ENCODE measurements around the gene PTBP1.
"Not testable (repeated sequence)": the region's sequence is repeated elsewhere in the genome, so short reads cannot be mapped to it uniquely, and the experiment has no call there.

The PTBP1 gene

DNA sequence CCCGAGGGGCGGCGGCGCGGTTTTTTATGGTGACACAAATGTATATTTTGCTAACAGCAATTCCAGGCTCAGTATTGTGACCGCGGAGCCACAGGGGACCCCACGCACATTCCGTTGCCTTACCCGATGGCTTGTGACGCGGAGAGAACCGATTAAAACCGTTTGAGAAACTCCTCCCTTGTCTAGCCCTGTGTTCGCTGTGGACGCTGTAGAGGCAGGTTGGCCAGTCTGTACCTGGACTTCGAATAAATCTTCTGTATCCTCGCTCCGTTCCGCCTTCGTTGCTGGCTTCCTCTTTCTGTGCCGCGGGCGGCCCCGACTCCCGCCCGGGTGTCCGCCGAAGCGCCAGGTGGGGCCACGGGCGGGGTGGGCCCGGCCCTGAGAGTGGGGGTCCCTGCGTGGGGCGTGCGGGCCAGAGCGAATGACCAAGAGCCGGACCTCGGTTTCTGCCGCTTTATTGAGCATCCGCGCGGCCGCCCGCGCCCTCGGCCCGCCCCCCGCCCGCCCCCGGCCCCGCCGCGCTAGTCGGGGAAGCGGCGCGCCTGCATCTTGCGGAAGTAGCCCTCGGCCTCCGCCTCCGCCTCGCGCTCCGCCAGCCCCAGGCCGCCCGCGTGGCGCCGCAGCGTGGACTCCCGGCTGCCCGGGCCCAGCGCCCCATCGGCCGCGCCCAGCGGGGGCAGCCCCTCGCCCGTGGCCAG is 14.9 kb downstream of the PTBP1 start:
- no peak for DNase-seq

DNA sequence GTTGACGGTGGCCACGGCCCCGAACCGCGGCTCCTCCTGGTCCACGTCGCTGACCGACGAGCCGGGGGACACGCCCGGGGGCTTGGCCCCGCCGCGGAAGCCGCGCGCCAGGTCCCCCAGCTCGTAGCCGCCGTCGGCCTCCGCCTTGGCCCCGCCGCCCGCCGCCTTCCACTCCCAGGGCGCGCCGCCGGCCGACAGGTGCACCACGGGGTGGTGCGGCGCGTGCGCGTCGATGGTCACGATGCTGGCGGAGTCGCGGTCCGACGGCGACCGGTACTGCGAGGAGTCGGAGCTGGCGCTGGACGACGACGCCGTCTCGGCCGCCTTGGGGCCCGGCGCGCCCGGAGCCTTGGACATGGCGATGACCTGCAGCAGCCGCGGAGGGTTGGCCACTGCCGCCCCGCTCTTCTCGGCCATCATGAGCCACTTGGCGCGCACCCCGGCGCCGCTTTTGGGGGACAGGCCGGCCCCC is 15.5 kb downstream of the PTBP1 start:
- DNase-seq, result no peak

DNA sequence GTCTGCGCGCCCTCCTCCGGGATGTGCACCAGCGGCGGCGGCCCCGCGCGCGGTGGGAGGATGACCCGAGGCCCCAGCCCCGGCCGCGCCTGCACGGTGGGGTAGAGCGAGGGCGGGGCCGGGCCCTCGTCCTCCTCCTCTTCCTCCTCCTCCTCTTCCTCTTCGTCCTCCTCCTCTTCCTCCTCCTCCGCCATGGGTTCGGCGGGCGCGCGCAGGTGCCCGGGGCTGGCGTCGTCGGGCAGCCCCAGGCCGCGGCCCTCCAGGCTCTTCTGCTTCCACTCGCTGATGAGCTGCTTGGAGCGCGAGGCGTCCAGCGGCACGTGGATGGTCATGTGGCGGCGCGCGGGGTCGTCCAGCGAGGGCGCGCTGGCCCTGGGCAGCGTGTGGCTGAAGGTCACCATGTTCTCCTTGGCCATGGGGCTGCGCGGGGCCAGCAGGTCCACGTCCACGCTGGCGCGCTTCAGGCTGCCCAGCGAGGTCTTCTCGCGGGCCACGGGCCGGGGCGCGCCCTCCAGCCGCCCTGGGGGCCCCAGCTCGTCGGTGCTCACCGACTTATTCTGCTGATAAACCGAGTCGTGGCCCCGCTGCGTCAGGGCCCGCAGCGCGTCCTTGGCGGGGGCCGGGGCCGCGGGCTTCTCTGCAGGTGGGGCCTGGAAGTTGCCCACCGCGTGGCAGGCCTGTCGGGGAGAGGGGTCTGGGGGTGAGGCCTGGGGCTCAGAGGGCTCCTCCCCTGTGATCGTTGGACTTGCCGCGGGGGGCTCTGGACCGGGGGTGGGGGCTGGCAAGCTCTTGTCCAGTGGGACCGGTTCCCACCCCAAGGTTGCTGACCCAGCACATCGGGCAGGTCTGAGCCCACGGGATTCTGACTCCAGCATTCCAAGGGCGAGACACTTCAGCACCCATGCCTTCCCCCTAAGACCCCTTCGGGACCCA is 16.2 kb downstream of the PTBP1 start:
- no peak for DNase-seq

DNA sequence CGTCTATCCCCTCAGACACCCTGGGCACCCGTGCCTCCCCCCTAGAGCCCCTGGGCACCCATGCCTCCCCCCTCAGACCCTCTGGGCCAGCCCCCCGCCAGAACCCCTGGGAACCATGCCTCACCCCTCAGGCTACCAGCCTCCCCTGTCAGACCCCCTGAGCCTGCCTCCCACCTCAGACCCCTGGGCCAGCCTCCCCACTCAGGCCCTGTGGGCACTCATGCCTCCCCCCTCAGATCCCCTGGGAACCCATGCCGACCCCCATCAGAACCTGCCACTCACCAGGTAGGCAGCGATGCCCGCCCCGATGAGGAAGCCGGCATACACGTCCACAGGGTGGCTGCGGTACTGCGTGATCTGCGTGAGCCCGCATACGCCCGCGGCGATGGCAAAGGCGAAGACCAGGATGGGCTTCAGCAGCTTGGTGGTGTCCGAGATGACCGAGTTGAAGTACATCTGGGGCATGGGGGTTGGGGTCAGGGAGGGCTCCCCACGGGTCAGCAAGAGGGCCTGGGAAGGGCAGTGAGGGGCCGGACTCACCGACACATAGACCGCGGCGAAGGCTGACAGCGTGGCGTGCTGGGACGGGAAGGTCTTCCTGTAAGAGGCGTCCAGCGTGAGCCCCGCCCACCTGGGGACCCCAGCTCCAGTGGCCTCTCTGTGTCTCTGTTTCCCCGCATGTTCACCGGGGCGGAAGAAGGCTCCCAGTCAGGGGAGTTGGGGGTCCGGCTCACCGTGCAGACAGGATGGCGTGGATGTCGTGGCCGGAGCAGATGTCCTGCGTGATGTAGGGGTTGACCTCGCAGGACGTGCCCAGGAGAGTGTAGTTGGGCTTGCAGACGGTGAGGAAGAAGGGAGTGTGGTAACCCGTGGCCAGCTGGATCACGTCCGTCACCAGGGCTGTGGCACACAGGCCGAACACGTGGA is 17.2 kb downstream of the PTBP1 start:
- DNase-seq, result no peak

DNA sequence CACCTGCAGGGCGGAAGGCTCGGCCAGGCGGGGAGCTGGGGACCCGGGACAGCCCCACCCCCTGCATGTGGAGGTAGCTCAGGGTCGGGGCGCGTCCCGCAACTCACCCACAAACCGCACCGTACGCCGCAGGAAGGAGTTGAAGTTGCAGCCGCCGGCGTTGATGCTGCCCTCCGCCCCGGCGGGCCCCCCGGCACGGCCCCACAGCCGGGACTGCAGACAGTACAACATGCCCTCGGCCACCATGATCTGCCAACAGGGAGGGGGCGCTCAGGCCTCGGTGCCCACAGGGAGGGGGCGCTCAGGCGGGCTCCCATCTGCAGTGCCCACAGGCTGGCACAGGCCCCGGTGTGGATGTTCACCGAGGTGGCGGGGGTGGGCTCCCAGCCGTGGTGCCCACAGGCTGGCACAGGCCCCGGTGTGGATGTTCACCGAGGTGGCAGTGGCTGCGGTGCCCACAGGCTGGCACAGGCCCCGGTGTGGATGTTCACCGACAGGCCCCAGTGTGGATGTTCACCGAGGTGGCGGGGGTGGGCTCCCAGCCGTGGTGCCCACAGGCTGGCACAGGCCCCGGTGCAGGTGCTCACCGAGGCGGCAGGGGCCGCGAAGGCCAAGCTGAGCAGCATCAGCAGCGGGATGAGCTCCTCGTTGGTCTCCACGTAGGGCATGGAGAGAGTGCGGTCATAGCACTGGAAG is 18.0 kb downstream of the PTBP1 start:
- no peak for DNase-seq

DNA sequence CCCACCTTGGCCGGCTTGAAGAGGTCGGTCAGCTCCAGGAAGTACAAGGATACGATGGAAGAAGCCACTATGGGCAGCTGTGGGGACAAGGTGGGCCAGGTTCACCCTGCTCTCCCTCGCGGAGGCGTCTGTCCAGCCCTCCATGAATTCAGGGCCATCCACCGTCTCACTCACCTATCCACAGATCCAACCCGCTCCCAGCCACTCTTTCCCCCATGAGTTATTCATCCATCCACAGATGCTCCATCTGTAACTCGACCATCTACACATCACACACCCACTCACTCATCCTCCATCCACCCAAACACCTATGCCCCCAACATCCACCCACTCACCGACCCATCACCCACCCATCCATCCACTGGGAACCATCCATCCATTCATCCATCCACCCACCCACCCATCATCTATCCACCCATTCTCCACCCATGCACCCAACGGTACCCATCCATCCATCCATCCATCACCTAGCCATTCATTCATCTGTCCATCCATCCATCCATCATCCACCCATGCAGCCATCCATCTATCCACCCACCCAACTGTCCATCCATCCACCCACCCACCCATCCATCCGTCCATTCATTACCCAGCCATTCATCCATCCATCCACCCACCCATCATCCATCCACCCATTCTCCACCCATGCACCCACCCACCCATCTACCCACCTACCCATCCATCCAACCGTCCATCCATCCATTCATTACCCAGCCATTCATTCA is 18.7 kb downstream of the PTBP1 start:
- no peak for DNase-seq

DNA sequence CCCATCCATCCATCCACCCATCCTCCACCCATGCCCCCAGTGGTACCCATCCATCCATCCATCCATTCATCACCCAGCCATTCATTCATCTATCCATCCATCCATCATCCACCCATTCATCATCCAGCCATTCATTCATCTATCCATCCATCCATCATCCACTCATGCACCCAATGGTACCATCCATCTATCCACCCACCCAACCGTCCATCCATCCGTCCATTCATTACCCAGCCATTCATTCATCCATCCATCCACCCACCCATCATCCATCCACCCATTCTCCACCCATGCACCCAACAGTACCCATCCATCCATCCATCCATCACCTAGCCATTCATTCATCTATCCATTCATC is 19.2 kb downstream of the PTBP1 start:
- no peak for DNase-seq

DNA sequence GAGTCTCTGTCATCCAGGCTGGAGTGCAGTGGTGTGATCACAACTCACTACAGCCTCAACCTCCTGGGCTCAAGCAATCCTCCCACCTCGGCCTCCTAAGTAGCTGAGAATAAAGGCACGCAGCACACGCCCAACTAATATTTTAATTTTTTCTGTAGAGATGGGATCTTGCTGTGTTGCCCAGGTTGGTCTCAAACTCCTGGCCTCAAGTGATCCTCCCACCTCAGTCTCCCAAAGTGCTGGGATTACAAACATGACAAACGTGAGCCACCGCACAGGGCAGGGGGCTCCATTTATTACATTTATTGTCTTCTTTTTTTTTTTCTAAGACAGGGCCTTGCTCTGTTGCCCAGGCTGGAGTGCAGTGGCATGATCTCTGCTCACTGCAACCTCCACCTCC is 23.0 kb downstream of the PTBP1 start:
- not testable (repeated sequence) for DNase-seq

DNA sequence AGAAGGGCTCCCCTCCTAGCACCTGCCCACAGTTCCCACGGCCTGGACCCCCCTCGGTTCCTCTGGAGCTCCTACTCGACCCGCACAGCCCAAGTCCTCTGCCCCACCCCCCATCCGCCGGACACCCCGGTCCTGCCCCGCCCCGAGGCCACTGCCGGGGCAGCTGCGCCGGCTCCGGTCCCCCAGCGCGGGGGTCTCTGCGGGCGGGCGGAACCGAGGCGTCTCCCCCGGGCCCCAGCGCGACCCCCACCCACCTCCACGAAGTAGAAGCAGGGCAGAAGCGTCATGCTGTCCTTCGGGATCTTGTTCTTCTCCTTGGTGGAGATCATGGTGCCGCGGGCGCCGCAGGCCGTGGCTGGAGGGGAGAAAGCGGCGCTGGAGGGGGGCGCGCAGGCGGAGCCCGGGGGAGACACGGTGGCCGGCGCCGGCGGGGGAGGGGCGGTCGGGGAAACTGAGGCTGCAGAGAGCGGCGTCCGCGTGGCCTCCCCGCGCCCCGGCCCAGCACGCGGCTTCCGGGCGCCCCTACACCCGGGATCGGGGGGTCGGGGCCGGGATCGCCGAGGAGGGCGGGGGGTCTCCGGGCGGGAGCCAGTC is 24.1 kb downstream of the PTBP1 start:
- no peak for DNase-seq

DNA sequence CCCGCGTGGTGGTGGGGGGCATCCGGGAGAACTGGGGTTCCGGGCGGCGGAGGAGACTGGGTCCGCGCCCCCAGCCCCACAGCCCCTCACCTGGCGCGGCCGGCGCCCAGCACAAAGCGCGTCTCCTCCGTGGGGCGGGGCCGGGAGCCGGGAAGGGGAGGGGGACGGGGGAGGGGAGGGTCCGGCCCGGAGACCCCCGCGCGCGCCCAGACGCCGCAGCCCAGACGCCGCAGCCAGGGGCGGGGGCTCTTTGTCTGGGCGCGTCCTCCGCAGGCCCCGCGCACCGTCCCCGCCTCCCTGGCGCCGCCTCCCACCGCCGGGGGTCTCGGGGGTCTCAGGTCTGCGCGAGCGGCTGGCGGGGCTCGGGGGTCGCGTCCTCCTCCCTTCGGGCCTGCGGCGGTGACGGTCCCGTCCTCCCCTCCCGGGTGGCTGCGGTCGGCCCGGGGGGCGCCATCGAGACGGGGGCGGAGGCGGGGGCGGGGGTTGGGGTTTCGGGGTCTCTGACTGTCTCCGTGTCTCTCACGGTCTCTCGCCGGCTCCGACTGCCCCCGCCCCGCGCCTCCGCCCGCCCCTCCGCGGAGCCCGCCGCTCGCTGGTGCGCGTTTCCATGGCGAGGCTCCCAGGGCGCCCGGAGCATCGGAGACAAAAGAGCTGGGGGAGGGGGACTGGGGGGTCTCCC is 24.7 kb downstream of the PTBP1 start, which contains the start of gene PLPPR3:
Gene PLPPR3, minus strand, starts transcription at position 131 of the 679 bp plus-strand sequence. CDS start 396 bp downstream, outside the sequence.
- DNase-seq, result no peak

DNA sequence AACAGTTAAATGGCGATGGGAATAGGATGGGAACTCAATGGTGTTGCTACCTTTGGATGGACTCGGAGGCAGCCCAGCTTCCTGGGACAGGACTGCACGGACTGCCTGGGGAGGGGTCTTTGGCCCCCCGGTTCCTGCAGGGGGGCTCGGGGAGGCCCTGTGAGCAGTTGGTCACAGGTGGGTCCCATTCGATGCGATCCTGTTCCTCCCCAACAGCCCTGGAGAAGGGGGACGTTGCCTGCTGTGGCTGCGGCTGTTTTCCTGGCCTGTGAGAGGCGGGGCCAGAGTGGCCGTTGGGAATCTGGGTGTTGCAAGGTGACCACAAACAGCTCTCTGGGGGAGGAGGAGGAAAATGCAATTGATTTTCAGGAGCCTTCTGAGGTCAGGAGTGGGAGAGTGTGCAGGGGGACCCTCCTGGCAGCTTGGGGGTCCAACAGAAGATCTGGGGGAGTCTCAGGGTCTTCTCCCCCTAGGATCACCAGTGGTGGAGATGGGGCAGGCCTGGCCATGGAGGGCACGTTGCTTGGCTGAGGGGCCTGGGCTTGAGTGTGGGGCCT is 26.4 kb downstream of the PTBP1 start:
- no peak for DNase-seq

DNA sequence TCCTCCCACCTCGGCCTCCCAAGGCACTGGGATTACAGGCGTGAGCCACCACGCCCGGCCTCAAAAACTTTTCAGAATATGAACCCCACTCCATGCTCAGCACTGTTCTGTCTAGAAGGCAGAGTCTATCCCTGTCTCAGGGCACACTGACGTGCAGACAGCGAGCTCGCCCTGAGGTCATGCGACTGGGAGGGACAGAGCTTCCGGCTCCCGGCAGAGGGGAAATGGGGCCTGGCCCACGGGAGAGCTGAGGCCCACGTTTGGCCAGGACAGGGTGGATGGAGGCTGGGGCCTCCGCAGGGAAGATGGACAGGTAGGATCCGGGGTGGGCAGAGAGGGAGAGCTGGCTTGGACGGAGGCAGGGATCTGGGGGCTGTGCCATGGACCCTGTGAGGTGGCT is 27.6 kb downstream of the PTBP1 start:
- no peak for DNase-seq

DNA sequence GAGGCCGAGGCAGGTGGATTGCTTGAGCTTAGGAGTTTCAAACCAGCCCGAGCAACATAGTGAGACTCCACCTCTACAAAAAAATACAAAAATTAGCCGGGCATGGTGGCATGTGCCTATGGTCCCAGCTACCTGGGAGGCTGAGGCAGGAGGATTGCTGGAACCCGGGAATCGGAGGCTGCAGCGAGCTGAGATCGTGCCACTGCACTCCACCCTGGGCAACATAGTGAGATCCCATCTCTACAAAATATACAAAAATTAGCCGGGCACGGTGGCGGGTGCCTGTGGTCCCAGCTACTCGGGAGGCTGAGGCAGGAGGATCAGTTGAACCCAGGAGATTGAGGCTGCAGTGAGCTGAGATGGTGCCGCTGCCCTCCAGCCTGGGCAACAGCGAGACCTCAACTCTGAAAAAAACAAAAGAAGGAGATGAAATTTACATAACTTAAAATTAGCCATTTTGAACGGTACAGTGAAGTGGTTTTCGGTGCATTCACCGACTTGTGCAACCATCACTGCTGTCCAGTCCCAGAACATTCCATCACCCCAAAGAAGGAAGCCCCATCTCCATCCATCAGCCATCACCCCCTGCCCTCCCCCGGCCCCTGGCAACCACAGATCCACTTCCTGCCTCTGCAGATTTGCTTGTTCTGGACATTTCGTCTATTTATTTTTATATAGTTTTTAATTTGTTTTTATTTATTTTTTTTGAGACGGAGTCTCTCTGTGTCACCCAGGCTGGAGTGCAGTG is 28.8 kb downstream of the PTBP1 start:
- no peak for DNase-seq

DNA sequence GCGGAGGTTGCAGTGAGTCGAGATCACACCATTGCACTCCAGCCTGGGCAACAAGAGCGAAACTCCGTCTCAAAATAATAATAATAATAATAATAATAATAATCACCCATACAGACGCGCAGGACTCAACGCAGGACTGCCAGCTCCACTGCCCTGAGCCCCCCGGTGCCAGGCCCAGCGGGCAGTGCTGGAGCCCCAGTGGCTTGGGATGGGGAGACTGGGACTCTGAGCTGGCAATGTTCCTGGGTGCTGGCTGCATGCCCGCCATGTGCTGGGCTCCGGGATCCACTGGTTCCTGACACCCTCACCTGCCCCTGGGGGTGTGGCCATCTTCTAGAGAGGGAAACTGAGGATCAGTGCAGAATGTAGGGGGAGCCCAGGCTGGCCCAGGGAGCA is 30.1 kb downstream of the PTBP1 start:
- DNase-seq, result no peak

DNA sequence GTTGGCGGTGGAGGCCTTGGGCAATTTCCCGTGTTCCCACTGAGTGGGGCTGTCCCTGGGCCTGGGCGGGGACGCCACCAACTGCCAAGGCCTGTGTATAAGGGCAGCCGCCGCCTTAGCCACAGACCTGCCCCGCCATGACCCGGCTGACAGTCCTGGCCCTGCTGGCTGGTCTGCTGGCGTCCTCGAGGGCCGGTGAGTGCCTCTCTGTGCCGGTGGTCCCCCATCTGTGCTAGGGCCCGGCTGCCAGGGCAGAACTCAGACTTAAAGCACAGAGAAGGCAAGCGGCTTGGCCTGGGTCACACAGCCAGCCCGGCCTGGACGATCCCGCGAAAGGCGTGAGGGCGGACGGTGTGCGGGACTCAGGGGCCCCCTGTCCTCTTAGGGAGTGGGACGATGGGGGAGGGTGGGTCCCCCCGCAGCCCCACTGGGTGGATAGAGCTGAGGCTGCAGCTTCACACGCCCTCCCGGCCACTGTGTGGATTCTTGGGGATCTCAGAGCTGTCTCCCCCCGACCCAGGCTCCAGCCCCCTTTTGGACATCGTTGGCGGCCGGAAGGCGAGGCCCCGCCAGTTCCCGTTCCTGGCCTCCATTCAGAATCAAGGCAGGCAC is 30.6 kb downstream of the PTBP1 start, which contains the start of gene AZU1:
Gene AZU1, plus strand, starts transcription at position 128 of the 612 bp plus-strand sequence. Its CDS starts 10 bp downstream, at position 138.
- no peak for DNase-seq

DNA sequence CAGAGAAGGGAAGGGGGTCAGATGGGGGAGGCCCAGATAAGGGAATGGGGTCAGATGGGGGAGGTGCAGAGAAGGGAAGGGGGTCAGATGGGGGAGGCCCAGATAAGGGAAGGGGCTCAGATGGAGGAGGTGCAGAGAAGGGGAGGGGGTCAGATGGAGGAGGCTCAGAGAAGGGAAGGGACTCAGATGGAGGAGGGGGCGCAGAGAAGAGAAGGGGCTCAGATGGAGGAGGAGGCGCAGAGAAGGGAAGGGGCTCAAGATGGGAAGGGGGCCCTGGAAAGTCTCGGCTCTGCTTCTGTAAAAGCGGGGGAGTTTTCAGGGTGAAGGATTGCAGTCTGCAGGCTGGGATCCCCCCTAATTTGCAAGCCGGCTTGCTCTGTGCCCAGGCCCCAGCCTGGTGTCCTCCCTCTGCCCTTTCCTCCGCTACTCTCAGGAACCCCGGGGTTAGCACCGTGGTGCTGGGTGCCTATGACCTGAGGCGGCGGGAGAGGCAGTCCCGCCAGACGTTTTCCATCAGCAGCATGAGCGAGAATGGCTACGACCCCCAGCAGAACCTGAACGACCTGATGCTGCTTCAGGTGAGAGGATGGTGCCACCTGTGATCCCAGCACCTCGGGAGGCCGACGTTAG is 32.0 kb downstream of the PTBP1 start:
- no peak for DNase-seq

DNA sequence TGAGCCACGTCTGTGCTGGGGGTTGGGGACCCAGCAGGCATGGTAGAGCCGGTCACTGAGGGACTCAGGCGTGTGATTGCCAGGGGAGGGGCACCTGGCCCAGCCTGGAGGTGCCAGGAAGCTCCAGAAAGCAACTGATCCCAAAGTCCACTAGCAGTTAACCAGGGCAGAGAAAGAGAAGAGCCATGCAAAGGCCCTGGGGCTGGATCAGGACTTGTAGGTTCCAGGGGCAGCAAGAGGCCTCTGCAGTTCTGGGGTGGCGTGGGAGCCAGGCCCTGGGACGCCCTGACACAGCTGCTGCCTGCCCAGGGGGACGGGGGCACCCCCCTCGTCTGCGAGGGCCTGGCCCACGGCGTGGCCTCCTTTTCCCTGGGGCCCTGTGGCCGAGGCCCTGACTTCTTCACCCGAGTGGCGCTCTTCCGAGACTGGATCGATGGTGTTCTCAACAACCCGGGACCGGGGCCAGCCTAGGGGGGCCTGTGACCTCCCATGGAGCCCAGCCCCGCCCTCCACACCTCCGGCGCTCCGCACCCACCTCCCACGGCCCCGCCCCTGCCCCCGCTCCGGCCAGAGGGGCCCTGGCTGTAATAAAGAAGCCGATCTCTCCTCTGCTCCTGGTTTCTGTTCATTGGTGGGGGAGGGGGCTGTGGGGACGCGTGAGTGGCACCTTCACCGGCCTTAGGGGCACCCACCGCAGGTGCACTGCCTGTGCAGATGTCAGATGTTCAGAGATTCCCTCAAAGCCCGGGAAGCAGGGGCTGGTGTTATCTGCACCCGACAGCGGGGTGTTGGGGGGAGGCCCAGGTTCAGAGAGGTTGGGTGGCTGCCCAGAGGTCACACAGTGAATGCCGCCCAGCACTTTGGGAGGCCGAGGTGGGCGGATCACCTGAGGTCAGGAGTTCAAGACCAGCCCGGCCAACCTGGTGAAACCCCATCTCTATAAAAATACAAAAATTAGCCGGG is 34.4 kb downstream of the PTBP1 start:
- no peak for DNase-seq
